Measurements from ENCODE around the gene RMRP.

DNA sequence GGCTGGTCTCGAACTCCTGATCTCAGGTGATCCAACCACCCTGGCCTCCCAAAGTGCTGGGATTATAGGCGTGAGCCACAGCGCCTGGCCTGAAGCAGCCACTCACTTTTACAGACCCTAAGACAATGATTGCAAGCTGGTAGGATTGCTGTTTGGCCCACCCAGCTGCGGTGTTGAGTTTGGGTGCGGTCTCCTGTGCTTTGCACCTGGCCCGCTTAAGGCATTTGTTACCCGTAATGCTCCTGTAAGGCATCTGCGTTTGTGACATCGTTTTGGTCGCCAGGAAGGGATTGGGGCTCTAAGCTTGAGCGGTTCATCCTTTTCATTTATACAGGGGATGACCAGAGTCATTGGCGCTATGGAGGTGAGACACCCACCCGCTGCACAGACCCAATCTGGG lies 17.4 kb upstream of the RMRP start:
- TF ChIP-seq POLR2A (IDR thresholded peaks at IDR 0.05) = no peak
- TF ChIP-seq, protein P1, sequence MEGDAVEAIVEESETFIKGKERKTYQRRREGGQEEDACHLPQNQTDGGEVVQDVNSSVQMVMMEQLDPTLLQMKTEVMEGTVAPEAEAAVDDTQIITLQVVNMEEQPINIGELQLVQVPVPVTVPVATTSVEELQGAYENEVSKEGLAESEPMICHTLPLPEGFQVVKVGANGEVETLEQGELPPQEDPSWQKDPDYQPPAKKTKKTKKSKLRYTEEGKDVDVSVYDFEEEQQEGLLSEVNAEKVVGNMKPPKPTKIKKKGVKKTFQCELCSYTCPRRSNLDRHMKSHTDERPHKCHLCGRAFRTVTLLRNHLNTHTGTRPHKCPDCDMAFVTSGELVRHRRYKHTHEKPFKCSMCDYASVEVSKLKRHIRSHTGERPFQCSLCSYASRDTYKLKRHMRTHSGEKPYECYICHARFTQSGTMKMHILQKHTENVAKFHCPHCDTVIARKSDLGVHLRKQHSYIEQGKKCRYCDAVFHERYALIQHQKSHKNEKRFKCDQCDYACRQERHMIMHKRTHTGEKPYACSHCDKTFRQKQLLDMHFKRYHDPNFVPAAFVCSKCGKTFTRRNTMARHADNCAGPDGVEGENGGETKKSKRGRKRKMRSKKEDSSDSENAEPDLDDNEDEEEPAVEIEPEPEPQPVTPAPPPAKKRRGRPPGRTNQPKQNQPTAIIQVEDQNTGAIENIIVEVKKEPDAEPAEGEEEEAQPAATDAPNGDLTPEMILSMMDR (IDR thresholded peaks at IDR 0.05) = no peak
